DND-41 (cell line): ENCODE results near the gene PDXK.

ENCODE experiments used
- CTCF ChIP-seq: IDR thresholded peaks from 2 replicates; pipeline ENCODE4 v1.5.1; 2012; ENCODE audit warnings: borderline replicate concordance, low read length, moderate library complexity, mild to moderate bottlenecking; ENCODE audit not compliant: poor library complexity, severe bottlenecking; ENCODE audit errors: extremely low read depth
- EZH2 ChIP-seq: IDR thresholded peaks from 3 replicates; pipeline ENCODE4 v1.6.1; 2012; ENCODE audit warnings: borderline replicate concordance, low read depth, mild to moderate bottlenecking, moderate library complexity, low read length, inconsistent platforms; ENCODE audit not compliant: severe bottlenecking

GRCh38 chr21:43762303-43763128 lies 43.6 kb downstream of the PDXK start:
- no peak for TF ChIP-seq CTCF
- no peak for TF ChIP-seq EZH2
